GM18526 (cell line): ENCODE measurements around the gene GPR3.
A peak's percentile ranks its signal among the peaks of the same experiment; 100 is the strongest.

Experiments used
- POLR2A ChIP-seq: IDR thresholded peaks from 3 replicates; pipeline ENCODE4 v1.6.1; 2011; ENCODE audit not compliant: insufficient read length; ENCODE audit errors: extremely low read depth

The GPR3 gene, protein sequence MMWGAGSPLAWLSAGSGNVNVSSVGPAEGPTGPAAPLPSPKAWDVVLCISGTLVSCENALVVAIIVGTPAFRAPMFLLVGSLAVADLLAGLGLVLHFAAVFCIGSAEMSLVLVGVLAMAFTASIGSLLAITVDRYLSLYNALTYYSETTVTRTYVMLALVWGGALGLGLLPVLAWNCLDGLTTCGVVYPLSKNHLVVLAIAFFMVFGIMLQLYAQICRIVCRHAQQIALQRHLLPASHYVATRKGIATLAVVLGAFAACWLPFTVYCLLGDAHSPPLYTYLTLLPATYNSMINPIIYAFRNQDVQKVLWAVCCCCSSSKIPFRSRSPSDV

DNA sequence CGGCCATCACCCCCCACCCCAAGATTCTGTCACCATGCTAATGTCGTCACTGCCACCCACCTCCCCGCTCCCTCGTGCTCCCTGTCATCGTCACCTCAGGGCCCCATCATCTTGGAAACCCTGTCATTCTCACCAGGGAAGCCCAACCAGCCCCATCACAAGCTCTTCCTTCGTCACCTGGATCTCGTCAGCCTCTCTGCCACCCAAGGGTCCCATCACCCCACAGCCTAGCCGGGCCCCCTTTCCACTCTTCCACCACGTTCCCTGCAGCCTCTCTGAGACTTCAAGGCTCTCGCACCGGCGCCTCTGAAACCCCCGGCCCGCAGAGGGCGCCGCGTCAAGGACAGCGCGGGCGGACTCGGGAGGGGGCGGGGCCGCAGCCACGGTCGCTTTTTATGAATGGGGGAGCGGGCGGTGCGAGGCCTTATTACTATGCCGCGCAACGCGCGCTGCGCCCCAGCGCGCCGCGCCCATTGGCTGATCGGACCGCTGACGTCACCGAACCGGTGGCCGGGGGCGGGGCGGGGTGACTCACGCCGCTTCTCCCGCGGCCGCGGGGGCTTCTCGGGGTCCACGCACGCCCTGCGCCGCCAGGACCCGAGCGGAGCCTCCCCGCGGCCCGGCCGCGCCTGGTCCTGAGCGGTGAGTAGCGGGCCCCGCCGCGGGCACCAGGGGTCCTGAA lies at the start of gene GPR3:
Gene GPR3 (plus strand): TSS at position 527 of the 682 bp plus-strand sequence. CDS start 1,177 bp downstream, outside the sequence.
- TF ChIP-seq POLR2A = peak; percentile 33

DNA sequence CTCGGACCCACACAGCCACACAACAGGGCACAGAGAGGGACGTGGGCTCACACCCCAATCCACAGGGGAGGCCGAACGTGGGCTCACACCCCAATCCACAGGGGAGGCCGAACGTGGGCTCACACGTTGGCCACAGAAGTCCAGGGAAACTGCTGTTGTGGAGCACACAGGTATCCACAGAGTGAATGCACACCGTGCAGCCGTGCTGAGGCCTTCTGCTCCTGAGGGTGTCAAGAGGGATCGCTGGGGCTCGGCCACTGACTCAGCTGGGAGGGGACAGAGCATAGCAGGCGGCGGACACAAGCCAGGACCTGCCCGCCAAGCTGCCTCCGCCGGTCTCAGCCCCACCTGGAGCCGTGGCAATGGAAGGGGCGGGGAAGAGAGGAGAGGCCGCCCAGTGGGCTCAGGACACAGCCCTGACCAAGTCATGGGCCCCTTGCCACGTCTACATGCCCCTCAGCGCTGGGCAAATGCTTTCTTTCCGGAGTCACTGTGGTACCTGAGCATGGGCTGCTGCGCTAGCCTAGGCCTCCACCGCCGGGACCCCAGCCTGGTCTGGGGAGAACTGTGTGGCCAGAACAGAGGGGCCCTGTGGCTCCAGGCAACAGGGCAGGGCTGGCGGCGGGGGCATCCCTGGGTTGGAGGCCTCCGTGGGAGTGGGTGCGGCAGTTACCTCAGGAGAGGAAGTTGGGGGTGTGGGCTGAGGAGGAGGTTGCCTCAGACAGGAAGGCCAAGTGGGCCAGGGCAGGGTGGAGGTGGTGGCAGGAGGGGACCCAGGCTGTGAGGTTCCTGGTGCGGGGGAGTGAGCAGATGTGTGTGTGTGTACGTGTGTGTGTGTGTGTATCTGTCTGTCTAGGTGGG lies 49.4 kb upstream of the GPR3 start:
- no peak for TF ChIP-seq POLR2A

DNA sequence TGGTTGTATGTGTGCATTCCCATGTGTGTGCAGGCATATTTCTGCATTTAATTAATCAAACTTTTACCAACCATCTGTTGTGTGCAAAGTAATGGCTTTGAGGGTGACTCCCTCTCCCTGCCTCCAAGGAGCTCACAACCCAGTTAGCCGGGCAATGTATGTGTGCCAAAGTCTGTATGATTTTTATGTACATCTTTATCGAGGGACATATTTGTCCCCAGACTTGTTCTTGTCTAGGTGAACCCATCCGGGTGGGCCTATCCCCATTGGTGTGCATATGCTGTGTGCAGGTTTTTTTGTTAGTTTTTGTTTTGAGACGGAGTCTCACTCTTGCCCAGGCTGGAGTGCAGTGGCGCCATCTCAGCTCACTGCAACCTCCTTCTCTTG lies 48.8 kb upstream of the GPR3 start:
- no peak for TF ChIP-seq POLR2A

DNA sequence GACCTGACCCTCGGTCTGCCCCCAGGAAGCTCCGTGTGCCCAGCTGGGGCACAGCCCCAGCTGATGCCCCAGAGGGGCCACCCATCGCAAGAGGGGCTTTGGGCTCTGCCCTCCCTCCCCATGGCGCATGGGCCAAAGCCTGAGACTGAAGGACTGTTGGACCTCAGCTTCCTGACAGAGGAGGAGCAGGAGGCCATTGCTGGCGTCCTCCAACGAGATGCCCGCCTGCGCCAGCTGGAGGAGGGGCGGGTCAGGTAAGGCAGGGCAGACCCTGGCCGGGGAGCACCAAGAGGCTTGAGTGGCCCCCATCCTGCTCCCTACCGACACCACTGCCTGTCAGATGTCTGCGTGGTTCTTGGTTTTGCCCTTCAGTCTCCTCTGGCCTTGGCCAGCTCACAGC lies 47.1 kb upstream of the GPR3 start:
- no peak for TF ChIP-seq POLR2A

DNA sequence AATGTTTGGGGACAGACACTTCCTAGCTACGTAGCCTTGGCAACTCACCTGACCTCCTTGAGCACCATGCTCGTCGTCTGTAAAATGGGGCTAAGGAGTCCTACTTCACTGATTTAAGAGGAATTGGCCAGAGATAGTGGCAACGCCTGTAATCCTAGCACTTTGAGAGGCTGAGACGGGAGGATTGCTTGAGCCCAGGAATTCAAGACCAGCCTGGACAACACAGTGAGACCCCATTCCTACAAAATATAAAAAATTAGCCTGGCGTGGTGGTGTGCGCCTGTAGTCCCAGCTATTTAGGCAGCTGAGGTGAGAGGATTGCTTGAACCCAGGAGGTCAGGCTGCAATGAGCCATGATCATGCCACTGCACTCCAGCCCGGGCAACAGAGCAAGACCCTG lies 46.1 kb upstream of the GPR3 start:
- no peak for TF ChIP-seq POLR2A

DNA sequence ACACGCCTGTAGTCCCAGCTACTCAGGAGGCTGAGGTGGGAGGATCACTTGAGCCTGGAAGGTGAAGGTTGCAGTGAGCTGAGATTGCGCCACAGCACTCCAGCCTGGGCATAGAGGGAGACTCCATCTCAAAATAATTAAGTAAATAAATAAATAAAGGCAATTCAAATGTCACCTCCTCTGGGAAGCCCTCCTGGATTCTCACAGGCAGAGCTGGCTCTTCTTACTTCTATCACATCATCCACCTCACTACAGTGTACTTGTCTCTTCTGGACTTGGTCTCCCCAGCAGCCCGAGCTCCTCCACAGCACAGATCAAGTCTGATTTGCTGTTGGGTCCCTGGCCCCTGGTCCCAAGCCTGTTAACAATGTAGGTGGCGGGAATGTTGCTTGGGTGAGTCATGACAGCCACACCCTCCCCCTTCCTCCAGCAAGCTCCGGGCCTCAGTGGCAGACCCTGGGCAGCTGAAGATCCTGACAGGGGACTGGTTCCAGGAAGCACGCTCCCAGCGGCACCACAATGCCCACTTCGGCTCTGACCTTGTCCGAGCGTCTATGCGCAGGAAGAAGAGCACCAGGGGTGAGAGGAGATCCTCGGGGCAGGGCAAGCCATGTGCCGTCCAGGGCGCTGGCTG lies 45.3 kb upstream of the GPR3 start:
- no peak for TF ChIP-seq POLR2A

DNA sequence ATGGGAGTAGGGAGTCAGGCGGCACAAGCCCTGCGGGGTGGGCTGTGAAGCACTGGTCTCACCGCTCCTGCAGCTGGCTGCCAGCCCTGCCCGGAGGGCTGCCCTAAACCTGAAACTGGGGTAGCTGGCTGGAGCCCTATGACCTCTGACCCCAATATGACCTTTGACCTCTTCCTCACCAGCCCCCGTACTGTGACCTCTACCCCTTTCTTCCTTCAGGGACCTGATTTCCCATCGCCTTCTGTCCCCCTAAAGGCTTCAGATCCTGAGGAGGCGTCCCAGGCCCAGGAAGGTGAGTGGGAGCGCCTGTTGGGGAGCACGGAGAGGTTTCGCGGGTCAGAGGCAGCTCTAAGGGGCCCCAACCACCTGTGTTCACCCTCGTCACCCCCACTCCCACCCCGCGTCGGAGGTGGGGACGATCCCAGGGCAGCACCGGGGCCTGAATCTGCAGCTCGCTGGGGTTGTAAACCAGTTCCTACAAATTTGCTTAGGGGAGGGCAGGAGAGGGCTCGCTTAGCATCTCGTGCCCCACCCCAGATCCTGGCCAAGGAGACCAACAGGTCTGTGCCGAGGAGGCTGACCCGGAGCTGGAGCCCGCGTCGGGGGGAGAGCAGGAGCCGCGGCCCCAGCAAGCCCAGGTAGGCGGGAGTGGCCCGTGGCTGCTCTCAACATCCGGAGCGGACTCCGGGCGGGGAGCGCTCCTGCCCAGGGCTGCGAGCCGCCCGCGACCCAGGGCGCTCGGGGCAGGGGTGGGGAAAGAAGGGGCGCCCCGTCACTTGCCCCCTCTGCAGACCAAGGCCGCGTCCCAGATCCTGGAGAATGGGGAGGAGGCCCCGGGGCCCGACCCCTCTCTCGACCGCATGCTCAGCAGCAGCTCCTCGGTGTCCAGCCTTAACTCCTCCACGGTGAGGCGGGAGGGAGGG lies 43.3 kb upstream of the GPR3 start:
- TF ChIP-seq POLR2A = no peak

DNA sequence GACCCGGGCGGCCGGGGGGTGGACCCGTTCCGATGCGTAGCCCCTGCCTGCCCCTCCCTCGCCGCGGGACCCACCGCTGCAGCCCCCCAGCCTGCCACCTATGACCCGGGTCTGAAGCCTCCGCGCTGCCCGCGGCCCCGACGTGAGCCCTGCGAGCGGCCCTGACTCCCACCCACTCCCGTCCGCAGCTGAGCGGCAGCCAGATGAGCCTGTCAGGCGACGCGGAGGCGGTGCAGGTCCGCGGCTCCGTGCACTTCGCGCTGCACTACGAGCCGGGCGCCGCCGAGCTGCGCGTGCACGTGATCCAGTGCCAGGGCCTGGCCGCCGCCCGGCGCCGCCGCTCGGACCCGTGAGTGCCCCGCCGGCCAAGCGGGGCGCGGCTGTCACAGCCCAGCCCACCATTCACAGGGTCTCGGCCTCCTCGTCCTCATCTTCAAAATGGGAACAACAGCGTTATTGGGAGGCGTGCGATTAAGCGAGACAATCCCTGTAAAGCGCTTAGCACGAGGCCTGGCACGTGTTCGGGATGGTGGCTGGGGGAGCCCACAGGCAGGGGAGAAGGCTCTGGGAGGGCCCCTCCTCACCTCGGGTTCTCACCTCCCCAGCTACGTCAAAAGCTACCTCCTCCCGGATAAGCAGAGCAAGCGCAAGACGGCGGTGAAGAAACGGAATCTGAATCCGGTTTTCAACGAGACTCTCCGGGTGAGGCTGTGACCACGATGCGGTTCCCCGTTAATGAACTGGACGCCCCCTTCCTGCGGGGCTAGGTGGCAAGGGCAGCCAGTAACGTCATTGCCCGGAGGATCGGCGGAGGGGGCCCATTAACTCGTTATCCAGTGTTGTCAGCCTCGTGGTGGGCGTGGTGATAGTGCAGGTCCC lies 42.4 kb upstream of the GPR3 start:
- no peak for TF ChIP-seq POLR2A

DNA sequence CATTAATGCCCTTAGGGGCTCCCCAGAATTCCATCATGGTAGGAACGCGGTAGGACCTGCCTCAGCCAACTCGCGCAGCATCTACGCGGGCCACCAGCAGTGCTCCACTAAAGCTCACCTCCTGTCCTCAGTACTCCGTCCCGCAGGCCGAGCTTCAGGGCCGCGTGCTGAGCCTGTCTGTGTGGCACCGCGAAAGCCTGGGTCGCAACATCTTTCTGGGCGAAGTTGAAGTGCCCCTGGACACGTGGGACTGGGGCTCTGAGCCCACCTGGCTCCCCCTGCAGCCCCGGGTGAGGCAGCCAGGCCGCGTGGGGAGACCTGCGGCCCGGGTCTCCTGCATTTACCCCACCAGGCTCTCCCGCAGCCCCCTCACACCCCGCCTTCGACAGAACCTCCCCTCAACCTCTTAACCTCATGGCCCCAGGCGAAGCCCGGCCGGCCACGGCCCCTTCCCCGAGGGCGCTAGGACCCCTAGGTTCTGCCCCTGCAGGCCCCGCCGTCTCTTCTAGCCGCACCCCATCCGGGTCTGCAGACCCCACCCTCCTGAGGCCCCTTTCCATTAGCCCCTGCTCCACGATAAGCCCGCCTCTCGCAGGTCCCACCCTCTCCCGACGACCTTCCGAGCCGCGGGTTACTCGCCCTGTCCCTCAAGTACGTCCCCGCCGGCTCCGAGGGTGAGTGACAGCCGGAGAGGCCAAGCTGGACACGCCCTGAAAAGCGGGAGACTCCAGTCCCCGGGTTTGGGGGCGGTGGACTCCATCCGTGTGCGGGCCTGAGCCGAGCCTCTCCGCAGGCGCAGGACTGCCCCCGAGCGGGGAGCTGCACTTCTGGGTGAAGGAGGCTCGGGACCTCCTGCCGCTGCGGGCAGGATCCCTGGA lies 41.5 kb upstream of the GPR3 start:
- no peak for TF ChIP-seq POLR2A

DNA sequence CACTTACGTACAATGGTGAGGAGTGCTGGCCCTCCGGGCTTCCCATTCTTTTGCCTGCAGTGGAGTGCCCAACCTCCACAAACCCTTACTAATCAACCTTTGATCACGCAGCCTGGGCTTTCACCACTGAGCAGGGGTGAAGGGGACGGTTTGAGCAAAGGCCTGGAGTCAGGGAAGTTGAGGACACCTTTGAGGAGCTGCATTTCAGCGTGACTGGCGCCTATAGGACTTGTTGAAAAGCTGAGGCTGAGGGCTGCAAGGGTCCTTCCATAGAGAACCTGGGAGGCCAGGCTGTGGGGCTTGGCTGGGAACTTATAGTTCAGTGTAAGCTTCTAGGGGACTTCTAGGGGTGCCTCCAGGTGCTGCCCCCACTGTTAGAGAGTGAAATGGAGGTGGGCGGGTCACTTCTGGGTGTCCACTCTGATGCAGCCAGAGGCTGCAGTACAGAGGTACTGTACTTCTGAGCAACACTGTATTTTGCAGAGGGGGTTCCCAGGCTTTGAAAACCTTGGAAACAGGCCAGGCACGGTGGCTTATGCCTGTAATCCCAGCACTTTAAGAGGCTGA lies 40.8 kb upstream of the GPR3 start:
- TF ChIP-seq POLR2A = no peak

DNA sequence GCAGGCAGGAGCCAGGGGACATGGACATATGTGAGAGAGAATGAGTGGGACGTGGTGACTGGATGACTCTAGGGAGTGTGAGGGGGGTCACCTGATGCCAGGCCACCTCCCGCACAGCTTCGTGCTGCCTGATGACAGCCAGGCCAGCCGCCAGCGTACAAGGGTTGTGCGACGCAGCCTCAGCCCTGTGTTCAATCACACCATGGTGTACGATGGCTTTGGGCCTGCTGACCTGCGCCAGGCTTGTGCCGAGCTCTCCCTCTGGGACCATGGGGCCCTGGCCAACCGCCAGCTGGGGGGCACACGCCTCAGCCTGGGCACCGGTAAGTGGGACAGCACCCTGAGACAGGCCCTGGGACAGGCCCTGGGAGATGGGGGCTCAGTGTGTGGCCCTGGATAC lies 39.3 kb upstream of the GPR3 start:
- no peak for TF ChIP-seq POLR2A

DNA sequence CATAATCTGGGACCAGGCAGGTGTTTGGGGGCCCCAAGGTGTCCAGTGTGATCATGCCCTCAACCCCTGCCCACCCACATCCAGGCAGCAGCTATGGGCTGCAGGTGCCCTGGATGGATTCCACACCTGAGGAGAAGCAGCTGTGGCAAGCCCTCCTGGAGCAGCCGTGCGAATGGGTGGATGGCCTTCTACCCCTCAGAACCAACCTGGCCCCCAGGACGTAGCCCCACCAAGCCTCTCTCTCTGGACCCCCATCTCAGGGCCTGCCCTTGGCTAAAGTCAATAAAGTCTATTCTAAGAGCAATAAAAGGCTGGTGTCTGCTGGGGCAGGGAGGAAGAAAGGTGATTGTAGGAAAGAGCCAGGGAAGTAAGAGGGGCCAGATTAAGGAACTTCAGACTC lies 38.8 kb upstream of the GPR3 start:
- no peak for TF ChIP-seq POLR2A
